Measurements from ENCODE around the gene KCNF1.

Gene KCNF1

DNA sequence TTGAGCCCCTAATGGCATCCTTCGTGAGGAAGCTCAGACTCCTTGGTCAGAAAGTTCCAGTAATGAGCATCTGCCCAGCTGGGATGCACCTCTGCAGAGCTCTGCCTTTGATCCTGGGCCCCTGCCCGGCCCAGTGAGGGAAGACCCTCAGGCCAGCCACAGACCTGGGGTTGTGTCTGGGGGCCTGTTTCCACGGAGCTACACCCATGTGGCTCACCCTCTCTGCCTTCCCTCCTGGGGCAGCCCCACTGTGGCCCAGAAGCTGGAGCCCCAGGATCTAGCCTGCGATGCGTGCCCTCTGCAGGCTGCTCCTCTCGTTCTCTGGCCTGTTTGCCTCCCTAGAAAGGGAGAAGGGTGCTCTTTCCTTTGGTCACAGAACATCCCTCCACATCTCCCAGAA, 9.8 kb downstream of the KCNF1 start:
- DNase-seq = no peak

DNA sequence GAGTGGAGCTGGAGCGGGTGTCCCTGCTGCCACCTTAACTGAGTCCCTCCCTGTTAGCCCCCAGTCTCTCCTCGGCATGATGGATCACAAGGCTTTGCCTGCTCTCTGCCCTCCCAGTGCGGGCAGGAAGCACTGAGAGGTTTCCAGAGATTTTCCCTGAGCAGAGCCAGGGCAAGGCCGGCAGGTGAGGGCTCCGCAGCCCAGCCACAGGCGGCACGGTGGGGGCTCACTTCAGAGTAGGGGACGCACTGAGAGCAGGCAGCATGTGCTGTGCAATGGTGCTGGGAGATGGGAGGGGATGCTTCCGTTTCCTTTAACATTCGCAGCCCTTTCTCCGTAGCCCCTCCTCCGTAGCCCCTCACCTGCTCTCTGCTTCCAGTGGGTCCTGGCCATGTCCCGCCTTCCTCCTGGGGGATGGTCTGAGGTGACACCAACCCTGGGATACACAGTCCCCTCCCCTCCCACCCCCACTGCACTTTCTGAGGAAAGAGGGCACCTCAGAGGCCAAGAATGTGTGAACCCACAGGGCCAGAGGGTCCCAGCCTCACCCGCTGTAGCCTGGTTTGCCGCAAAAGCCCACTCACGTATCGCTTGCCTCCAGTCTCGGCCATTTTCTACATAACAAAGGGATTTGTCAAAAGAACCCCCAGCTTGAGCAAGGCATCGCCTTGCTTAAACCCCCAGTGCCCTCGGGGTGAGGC, 10.7 kb downstream of the KCNF1 start:
- DNase-seq = no peak

DNA sequence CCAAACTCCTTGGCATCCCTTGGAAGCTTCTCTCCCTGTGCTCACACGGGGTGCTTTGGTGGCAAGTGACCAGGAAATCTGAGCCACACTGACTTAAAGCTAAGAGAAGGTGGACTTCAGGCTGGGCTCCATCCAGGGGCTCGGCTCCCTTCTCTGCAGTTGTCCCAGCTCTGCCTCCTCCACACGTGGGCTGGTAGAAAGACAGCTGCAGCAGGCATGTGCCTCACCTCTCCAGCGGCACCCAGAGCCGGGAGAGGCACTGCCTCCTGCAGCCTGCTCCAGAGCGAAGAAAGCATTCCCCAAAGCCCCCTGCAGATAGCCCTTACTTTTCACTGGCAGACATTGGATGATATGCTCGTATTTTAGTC, 11.3 kb downstream of the KCNF1 start:
- no peak for DNase-seq

DNA sequence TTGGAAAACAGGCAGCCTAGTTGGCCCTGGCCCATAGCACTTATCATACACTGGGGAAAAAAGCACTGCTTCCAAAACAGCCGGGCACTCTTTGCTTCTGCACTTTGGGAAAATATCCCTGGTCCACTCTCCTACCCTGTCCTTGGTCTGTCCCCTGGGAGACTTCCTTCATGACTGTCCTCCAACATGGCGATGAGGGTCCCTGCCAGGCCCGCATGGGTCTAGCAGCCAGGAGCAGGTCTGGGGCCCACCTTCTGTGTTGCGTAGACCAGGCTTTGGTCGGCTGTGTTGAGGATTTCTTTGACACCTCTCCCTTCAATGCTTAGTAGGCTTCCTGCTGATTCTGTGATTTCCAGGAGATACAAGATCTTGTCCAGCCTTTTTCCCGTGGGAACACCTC, 12.2 kb downstream of the KCNF1 start:
- no peak for DNase-seq

DNA sequence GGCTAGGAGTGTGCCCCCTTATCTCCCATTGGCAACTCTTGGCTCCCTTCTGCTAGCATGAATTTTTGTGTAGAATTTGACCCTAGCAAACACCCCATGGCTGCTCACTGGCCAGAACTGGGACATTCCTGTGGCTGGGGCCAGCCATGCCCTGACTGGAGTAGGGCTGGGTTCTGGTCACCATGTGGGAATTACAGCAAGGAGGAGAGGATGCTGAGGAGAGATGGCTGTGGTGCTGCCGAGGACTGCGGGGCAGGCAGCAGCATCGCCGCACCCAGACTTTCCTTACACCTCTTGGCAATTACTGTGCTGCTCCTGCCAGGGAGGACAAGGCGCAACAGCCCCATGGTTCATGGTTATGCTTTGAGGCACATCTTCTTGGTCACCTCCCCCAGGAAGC, 12.7 kb downstream of the KCNF1 start:
- DNase-seq = no peak

DNA sequence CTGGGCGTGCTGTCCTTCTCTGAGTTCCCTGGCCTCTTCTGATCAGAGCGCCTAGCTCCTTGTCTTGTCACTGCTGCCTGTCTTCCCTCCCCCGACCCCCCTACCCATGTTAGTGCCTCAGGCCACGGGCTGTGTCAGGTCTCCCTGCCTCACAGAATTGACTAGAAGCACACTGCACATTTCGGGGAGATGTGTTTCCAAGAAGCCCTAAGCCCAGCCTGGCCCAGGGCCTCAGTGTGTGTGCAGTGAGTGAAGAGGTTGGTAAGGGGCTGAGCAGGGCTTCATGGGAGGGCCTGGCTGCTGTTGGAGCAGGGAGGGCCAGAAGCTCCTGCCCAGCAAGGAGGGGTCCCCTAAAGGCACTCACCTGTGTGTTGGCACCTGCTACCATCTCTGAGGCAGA, 13.1 kb downstream of the KCNF1 start:
- no peak for DNase-seq

DNA sequence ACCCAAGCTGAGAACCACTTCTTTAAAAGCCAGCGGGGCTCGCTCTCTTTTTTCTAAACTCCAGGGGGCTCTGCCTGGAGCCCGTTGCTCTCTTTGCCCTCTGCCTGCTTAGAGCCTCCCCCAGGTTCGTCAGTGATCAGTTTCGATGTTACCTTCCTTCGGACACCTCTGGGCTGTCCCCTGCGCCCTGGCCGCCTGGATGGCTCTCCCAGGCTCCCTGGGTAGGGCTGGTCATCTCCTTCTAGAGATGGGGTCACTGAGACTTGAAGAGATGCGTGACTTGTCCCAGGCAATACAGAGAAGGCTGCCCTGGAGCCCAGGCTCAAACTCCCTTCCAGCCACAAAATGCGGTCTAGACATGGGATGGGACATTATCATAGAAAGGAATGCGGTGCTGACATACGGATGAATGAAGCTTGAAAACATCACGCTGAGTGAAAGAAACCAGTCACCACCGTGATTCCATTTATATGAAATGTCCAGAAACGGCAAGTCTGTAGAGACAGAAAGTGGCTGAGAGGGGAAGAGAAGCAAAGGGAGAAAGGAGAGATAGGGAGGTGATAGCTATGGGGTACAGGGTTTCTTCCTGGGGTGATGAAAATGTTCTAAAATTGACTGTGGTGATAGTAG, 14.6 kb downstream of the KCNF1 start:
- DNase-seq = no peak

DNA sequence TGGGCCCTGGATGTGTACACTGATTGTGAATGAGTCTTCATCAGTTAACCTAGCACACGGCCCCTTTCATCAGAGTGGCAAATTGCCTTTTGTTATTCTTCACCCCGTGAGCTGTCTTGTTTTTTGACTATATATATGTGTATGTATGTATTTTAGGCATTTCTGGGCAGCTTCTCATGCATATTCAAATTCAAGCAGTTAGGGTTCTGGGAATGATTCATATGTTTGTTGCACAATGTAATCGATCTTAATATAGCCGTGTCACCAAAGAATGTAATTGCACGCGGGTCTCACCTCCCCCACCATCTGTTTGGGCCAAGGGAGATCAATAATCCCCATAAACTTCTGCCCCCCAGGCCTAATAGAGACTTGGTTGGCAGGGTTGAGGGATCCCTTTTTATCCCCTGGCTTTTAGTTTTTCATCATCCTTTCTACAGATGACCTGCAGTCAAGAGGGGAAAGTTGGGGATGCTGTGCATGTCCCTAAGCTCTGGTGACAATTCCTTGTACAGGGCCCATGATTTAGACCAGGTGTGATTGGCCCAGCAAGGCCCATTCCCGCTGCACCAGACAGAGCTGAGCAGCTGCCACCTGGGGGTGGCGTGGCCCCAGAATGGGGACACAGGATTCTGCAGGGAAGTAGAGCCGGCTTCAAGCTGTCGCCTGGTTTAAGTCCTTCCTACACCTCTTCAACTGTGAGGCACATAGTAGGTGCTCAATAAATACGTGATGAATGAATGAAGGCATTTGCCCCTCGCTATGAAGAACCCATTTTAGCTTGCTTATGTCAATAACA, 19.2 kb downstream of the KCNF1 start:
- DNase-seq = no peak

DNA sequence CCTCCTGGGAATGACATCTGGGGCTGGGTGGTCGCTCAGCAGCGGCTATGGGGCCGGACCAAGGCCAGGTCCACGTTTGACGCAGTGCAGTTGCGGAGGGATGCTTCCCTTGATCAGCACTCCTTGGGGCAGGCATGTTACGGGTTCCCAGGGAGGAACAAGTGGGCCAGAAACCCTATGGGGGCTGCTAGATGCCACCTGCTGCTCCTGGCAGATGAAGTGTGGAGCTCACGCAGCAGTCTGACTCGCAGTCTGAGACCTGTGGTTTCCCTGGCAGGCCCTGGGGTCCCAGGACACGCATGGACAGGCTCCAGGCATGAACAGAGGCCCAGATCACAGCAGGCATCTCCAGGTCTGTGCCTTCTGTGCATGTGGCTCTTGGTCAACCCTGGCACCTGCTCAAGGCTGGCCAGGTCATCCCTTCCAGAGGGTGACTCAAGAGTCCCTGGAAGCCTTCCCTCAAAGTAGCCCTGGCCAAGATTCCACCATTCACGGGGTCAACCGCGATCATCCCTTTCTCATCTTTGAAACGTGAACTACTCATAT, 20.0 kb downstream of the KCNF1 start:
- DNase-seq = no peak

DNA sequence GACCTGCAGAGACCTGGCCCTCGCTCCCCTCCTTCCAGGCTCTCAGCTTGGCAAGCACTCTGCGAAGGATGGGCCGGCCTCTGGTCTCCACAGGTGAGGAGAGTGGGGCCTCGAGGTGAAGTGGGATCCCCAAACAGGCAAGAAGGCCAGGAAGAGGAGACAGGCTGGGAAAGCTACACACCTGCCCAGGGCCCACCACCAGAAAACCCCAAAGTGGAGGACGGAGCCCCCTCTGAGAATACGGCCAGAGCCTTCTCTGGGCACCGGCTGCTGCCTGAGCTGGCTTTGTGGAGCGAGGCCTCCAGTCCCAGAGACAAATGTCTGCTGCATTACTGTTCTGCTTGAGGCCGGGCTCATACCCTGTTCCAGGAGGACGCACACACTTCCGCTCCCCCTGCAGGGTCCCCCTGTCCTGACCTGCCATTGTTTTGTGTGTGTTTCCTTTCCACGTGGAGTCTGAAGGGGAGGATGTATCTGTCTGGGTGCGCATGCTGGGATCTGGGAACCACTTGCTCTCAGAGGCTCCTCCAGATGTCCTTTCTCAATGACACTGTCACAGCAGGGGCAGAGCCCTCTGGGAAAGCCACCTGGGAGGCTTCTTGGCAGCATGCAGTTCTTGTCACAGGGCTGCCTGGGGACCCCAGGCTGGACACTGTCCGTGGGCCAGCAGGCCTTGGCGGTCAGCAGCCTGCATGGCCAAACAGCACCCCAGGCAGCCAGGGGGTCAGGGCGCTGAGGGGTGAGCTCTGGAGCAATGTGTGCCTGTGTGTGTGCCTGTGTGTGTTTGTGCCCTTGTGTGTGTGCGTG, 20.8 kb downstream of the KCNF1 start:
- DNase-seq = no peak

DNA sequence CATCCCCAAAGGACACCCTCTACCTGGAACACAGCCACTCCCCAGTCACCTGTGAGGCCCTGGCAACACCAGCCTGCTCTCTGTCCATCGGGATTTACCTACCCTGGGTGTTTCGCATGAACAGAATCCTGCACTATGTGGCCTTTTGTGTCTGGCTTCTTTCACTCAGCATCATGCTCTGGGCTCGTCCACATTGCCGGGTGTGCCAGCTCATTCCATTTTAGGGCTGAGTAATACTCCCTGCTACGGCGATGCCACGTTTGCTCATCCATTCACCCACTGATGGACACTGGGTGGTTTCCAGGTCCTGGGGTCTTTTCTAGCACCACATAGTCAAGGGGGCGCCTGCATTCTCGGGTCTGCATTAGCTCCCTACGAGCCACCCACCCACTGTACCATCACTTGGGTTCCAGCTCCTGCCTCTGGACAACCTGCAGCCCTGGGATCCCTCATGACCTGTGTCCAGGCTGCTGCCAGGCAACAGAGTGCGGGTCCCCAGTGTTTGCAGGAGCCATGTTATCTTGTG, 22.0 kb downstream of the KCNF1 start:
- no peak for DNase-seq

DNA sequence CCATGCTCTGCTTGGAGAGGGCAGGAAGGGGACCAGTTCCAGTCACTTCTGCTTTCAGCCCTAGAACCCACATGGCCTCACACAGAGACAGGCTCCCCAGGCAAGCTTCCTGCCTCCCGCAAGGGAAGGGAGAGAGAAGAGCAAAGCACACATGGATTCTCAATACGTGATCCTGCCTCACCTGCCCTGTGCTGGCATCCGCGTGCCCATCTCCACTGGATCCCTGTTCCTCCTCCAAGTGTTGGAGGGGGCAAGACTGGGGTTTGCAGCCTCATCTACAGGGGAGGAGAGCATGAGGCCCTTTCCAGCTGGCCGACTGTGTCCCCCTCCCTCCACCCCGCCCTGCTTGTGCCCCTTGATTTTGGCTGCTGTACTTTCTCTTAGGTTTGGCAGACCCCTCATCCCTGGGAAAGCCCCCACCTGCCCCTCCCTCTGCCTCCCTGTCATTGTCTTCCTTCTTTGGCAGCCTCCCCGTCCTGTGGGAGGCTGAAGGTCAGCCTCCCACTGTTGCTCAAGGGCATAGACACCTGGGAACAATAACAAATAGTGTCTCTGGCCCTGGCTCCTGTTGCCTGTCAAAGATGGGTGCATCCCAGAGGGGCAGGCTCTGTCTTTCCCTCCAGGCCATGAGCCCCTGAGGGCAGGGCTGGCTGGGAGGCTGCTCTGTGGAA, 22.7 kb downstream of the KCNF1 start:
- no peak for DNase-seq

DNA sequence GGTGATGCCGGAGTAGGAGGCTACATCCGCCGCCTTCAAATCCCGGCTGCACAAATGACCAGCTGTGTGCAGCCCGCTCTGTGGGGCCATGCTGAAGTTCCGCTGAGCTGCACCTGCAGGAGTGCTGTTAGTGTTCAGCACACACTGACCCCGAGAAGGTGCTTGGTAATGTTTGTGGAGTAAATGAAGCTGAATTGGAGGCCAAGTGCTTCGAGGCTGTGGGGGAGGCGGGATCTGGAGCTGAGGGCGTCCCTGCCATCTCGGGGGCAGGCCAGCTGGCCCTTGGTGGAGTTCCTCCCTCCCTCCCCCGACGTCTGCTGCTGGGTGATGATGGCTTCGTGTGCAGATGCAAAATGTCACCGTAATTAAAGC, 23.2 kb downstream of the KCNF1 start:
- no peak for DNase-seq

DNA sequence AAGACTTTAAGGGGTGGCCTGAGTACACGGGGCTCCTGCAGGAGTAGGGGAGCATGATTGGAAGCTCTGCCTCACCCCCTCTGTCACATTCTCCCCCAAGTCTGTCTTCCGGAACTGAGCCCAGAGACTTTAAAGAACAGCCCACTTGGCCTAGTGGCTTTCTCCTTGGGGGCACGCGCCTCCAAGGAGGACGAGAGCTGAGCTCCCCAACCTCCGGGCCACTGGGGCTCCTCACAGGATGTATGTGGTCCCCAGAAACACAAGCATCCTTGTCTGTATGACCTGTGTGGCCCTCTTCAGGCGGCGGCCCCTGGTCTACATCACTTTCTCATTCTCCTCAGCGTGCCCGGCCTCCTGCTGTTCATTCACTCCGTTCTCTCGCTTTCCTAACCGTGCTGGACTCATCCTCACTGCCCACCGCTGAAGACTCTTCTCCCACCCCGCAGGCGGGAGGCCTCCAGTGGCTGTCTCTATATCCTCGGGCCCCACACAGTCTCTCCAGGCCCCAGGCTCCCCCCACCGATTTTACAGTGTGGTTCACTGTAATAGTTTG, 23.7 kb downstream of the KCNF1 start:
- DNase-seq = no peak

DNA sequence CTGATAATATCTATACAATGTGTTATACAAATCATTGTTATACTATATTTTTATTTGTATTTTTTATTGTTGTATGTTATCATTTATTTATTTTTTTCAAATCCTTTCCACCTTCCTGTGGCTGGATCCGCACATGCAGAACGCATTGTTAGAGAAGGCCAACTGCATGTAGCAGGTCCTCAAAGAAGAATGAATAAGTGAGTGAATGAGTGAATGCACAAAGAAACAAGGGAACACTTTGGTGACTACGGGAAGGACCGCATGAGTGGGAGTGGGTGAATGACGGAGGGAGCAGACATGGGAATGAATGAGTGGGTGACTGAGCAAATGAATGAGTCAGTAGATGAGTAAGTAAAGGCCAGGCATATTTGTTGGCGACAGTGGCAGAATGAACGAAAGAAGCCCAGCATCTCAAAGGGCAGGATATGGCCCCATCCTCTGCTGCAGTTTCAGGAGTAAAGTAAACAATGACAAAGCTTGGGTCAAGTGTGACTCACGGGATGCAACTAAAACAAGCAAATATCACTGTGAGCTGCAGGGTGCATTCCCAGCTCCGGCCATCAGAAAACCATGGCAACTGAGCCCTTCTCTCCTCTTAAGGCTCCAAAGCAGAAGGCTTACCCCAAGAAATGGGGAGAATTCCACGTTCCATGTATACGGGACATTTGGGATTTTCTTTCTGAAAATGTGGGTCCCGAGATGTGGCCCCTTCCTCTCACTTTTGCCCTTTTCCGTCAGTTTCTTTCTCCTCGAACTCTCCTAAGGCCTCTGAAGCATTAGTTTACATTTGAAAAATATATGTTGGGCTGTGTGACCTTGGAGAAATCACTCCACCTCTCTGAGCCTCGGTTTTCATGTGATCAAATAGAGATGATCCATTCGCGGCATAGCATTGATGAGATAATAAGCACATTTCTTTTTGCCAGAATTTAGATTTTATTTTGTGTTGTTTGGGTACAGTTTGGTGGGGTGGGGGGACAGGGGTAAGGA, 24.5 kb downstream of the KCNF1 start:
- peak in 1 of 5 donors; percentile 3 for DNase-seq

DNA sequence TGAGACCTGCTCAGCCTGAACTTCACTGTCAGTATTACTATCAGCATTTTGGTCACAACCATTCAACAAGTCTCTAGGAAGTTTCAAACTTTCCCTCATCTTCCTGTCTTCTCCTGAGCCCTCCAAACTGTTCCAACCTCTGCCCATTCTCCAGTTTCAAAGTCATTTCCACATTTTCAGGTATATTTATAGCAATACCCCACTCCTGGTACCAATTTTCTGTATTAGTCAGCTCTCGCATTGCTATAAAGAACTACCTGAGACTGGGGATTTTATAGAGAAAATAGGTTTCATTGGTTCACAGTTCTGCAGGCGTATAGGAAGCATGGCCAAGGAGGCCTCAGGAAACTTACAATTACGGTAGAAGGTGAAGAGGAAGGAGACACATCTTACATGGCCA, 27.3 kb downstream of the KCNF1 start:
- no peak for DNase-seq

DNA sequence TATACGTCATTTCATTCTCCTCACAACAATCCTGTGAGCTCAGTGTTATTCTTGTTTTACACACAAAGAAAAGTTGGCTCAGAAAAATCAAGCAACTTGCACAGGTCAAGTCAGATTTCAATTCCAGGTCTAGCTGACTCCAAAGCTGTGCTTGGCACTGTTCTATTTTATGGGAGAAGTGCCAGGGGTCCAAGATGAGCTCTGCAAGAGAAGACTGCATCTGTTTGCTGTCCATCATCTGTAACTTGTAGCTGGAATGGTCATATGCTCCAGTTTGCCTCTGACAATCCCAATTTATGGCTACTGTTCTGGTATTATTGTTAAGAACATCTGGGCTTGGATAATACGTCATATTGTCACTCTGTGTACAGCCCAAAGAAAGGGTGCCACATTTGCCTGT, 28.9 kb downstream of the KCNF1 start:
- no peak for DNase-seq

DNA sequence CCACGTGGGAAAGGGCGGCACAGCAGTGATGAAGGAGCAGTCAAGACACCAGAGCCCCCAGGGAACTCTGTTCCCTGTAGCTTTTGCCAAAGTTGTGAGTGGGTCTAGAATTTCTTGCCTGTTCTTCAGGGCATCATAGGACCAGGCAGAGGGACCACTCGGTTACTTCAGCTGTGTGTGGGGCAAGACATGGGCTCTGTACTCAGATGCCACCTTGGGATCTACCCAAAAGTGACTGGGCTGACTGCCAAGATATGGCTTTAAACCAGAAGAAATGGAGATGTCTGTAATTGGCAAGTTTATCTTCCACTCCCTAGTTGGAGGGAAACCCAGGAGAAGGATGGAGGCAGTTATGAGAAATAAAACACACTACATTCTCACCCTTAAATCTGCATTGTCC, 29.6 kb downstream of the KCNF1 start:
- DNase-seq = no peak

DNA sequence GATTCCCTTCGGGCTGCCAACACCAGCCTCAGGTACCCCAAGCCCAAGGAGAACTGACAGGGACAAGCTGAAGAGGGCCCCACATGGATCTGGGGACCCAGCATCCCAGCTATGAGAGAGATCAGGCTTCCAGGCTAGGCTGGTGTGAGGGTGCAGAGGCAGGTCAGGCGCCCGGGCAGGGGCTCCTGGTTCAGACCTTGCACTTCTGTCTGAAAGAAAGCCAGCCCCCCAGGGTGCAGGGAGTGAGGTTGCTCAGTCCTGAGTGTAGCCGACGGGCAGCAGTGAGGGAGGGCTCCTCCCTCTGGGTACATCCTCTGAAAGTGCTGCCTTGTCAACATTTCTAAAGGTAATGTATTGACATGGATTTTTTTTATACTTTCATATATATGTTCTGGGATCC, 33.1 kb downstream of the KCNF1 start:
- DNase-seq = no peak

DNA sequence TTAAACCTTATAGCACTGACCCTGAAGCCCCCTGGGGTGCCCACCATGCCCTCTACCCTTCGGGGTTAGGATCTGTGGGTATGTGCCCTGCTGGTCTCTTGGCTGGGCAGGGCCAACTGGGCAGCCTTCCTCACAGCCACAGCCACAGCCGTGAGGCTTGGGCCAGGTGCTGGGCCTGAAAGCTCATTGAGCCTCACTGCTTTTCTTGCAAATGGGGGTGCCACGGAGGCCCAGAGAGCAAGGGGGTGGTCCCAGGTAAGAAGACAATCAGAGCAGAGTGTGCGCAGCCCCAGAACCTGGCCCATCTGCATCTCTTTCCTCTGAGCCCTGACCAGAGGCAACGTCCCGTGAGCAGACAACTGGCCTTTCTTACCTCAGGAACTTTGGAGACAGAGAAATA, 34.7 kb downstream of the KCNF1 start:
- DNase-seq = no peak

DNA sequence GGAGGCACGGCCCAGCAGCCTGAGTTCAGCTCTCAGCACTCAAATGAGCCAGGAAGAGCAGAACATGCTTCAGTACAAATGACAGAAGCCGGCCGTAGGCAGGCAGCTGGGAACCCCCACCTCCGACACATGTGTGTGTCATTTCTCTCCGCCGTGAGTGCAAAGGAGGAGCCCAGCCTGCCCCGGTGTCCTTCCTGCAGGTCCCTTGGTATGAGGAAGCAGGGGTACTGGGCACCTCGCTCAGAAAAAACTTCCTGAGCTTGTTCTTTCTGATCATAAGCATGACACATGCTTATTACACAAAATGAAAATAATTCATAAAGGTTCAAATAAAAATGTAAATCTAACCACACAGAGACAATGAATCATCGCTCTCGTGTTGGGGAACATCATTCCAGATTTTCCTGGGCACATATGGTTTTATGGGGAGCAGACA, 35.3 kb downstream of the KCNF1 start:
- no peak for DNase-seq
